NCI-H2171 treated with DMSO at 0.1 percent for 48 hours (cell line): Measurements from ENCODE around the gene ZNF445.
"Not testable (repeated sequence)": the region's sequence is repeated elsewhere in the genome, so short reads cannot be mapped to it uniquely, and the experiment has no call there.

ENCODE experiments used
- DNase-seq: peaks from one replicate; lab custom pipeline; 2025; lab: John Stamatoyannopoulos, UW

ZNF445 gene

DNA sequence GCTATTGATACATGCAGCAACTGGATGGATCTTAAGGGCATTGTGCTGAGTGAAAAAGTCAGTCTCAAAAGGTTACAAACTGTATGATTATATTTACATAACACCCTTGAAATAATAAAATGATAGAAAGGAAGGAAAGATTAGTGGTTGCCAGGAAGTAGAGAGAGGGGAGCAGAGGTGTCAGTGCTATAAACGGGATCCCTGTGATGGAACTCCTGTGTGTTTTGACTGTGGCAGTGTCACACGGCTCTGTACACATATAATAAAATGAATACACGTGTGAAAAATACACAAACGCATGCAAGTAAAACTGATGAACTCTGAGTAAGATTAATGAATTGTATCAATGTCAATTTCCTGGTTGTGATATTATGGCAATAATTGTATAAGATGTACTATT is 78.6 kb downstream of the ZNF445 start:
- no peak for DNase-seq

DNA sequence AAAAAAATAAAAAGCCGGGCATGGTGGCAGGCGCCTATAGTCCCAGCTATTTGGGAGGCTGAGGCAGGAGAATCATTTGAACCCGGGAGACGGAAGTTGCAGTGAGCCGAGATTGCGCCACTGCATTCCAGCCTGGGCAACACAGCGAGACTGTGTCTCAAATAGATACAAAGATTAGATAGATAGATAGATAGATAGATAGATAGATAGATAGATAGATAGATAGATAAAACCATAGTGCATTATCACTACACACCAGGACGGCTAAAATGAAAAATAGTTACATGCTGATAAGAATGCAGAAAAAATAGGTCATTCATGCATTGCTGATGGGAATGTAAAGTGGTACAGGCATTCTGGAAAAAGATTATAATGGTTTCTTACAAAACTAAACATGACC is 79.2 kb downstream of the ZNF445 start:
- DNase-seq: not testable (repeated sequence)

DNA sequence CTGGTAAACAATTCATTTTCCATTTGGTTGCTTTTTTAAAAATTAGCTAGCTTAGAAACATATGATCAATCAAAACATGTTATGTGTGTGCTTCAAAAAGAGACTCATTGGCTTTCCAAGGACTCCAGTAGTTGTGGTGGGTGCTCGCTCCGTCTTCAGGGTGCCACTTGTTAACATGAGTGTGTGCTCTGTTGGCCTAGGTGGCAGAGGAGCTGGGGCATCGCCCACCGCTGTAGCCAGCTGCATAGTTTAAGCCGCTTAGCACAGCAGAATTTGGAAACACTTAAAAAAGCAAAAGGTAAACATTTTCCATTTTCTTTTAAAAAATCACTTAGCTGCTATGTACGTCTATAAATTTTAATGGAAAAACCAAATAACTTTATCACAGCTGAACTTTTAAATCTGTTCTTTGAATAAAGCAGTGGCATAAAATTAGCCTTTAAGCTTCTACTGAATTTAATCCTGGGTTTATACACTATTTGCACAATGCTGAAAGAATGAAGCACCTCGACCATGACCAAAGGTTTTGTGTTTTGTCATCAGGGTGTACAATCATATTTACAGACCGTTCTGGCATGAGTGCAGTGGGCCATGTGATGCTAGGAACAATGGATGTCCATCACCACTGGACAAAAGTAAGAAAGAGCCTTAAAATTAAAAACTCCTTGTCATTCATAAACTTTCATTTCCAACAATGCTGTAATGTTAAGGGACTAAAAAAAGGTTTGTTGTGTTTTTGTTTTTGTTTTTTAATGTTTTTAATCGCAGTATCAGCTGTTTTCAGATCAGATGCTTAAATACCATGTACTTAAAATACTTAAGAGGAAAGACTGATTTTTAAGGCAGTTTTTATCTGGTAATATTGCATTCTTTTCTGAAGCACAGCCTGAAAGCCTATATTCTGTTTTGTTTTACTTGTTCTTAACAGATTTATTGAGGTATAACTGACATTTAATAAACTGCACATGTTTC is 81.0 kb downstream of the ZNF445 start:
- DNase-seq: no peak

DNA sequence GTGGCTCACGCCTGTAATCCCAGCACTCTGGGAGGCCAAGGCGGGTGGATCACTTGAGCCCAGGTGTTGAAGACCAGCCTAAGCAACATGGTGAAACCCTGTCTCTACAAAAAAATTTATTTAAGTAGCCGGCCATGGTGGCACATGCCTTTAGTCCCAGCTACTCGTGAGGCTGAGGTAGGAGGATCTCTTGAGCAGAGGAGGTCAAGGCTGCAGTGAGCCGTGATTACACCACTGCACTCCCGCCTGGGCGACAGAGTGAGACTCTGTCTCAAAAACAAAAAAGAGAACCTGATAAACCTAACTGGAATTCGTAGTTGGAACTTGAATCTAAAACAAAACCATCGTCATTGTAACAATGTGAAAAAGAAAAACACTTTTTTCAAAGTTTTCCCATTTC is 81.8 kb downstream of the ZNF445 start:
- no peak for DNase-seq

DNA sequence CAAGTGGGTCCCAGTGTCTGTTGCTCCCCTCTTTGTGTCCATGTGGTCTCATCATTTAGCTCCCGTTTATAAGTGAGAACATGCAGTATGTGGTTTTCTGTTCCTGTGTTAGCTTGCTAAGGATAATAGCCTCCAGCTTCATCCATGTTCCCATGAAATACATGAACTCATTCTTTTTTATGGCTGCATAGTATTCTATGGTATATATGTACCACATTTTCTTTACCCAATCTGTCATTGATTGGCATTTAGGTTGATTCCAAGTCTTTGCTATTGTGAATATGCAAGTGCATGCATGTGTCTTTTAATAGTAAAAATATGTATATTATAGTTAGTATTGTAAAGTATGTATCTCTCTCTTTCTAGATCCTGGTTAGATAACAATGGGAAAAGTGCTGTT is 85.0 kb downstream of the ZNF445 start:
- no peak for DNase-seq

DNA sequence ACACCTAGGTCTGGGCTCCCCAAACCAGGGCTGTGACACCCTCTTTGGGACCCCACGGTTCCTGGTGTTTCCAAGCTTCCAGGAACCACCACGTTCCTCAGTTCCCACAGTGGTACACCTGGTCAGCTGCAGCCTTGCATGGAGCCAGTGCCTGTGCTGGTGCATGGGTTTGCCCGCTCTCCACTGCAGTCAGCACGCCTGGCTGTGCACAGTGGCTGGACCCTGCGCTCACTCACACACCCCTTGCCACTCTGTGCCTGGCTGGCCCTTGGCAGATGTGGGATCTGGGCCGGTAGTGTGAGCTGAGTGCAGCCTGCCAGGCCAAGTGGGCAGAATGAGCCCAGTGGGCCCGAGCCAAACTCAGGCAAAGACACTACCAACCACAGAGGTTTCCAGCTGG is 90.1 kb downstream of the ZNF445 start:
- DNase-seq: no peak
